ENCODE measurements around the gene WNT7B.

- TF ChIP-seq CTCF (IDR thresholded peaks at IDR 0.05) = peak; percentile 96 to 97 (median 96)
- no peak for TF ChIP-seq POLR2A (IDR thresholded peaks at IDR 0.05)
These were observed 17.8 kb upstream of the WNT7B start for GRCh38 chr22:45994491-45995404.

Data from testis (tissue), 2 donors.